ENCODE results near the gene EEFSEC.

DNA sequence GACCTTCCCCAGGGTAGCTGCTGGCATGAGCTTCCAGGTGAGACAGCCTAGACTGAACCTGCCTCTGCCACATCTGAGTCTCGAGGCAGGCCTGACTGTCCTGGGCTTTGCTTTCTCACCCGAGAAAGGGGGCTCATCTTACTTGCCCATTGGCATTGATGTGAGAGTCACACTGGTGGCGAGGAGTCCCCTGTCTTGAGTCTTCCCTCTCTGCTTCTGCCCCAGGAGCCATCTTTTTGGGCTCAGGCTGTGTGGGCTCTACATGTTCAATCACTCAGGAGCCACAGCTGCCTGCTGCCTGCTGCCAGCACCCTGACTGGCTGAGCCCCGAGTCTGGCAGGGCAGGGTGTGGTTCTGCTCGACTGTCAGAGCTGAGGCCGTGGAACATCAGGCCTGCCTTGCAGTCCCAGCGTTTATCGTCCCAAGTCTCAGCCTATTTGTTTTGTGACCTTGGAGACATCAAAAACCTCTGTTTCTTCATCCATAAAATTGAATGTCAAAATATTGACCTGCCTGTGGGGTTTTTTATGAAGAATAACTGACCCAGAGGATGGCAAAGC lies 180.9 kb downstream of the EEFSEC start:
- TF ChIP-seq, protein P1, sequence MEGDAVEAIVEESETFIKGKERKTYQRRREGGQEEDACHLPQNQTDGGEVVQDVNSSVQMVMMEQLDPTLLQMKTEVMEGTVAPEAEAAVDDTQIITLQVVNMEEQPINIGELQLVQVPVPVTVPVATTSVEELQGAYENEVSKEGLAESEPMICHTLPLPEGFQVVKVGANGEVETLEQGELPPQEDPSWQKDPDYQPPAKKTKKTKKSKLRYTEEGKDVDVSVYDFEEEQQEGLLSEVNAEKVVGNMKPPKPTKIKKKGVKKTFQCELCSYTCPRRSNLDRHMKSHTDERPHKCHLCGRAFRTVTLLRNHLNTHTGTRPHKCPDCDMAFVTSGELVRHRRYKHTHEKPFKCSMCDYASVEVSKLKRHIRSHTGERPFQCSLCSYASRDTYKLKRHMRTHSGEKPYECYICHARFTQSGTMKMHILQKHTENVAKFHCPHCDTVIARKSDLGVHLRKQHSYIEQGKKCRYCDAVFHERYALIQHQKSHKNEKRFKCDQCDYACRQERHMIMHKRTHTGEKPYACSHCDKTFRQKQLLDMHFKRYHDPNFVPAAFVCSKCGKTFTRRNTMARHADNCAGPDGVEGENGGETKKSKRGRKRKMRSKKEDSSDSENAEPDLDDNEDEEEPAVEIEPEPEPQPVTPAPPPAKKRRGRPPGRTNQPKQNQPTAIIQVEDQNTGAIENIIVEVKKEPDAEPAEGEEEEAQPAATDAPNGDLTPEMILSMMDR (IDR thresholded peaks at IDR 0.05; ENCODE audit: low read length): no peak
- TF ChIP-seq EZH2 (optimal IDR thresholded peaks at IDR 0.05; ENCODE audit: low read depth, low read length): no peak
- TF ChIP-seq EZH2phosphoT487 (IDR thresholded peaks at IDR 0.05; ENCODE audit: low read length): no peak

Data from MM.1S (cell line).